ACC112 (cell line): ENCODE measurements around the gene KCNIP4.
A peak's percentile ranks its signal among the peaks of the same experiment; 100 is the strongest.

Experiments
- H2AFZ ChIP-seq: fragments of 200-600 bp; sonication (generic); one replicate; pipeline ENCODE4 v1.6.0; 2017; ENCODE audit warnings: antibody characterized with exemption, low read length; ENCODE audit not compliant: unreplicated experiment
- H3K27ac ChIP-seq: fragments of 200-600 bp; sonication (generic); 2 replicates; pipeline ENCODE4 v1.5.1; 2014; ENCODE audit warnings: low read depth, mild to moderate bottlenecking, antibody characterized with exemption, low read length, moderate library complexity
- H3K27me3 ChIP-seq: fragments of 200-600 bp; sonication (generic); 2 replicates; pipeline ENCODE4 v1.6.1; 2014; ENCODE audit warnings: mild to moderate bottlenecking, antibody characterized with exemption, low read length, moderate library complexity, mixed read lengths; ENCODE audit not compliant: insufficient read depth
- H3K36me3 ChIP-seq: fragments of 200-600 bp; sonication (generic); 2 replicates; pipeline ENCODE4 v1.6.1; 2016; ENCODE audit warnings: mild to moderate bottlenecking, antibody characterized with exemption, low read length, moderate library complexity, mixed read lengths; ENCODE audit not compliant: insufficient read depth
- H3K4me1 ChIP-seq: fragments of 200-600 bp; sonication (generic); one replicate; pipeline ENCODE4 v1.6.1; 2016; ENCODE audit warnings: low read length, mixed read lengths; ENCODE audit not compliant: insufficient read depth, unreplicated experiment, control insufficient read depth
- H3K4me3 ChIP-seq: fragments of 200-600 bp; sonication (generic); 2 replicates; pipeline ENCODE4 v1.5.1; 2014; ENCODE audit warnings: mild to moderate bottlenecking, low read depth, low read length
- H3K79me2 ChIP-seq: fragments of 200-600 bp; sonication (generic); one replicate; pipeline ENCODE4 v1.6.0; 2016; ENCODE audit warnings: low read length; ENCODE audit not compliant: control insufficient read depth, unreplicated experiment, insufficient read depth

Gene KCNIP4

GRCh38 chr4:21856301-21856700, 92.3 kb downstream of the KCNIP4 start:
- Histone ChIP-seq H3K36me3 (no peaks in the 10 kb centered on the region), H3K4me3 (no peak overlapping the region), H2AFZ (no peak overlapping the region), H3K27me3 (no peaks in the 10 kb centered on the region), H3K79me2 (no peaks in the 10 kb centered on the region), H3K4me1 (no peaks in the 10 kb centered on the region), H3K27ac (no peak overlapping the region)

DNA sequence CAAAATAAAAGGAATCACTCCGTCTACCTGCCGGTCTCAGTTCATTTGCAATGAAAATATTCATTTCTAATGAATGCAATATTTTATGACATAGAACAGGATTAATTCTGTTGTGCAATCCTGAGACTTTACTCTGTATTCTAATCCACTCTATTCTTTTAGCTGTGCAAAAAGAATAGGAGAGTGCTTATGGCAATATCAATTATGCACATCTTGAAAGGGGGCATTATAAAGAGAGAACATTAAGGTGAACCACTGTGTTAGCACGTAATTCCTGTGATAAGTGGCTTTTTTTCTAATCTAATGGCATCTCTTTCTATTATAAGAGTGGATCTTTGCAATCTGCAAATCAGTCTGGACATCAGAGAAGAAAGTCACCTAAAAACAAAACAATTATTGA, 99.5 kb downstream of the KCNIP4 start:
- no peaks in the 10 kb centered on the region for H3K79me2 ChIP-seq
- no peak overlapping the region for H3K27ac ChIP-seq

GRCh38 chr4:21848021-21848420, 100.6 kb downstream of the KCNIP4 start:
- H3K36me3 ChIP-seq: no peaks in the 10 kb centered on the region
- H3K4me1 ChIP-seq: peaks cover 18% of the 10 kb centered on the region
- H2AFZ ChIP-seq: no peak overlapping the region
- H3K4me3 ChIP-seq: no peak overlapping the region
- no peaks in the 10 kb centered on the region for H3K79me2 ChIP-seq
- H3K27ac ChIP-seq: no peak overlapping the region
- no peaks in the 10 kb centered on the region for H3K27me3 ChIP-seq

More for the DNA sequence above, 99.5 kb downstream of the KCNIP4 start:
- no peaks in the 10 kb centered on the region for H3K36me3 ChIP-seq
- H3K4me1 ChIP-seq: peaks cover 18% of the 10 kb centered on the region
- no peak overlapping the region for H3K4me3 ChIP-seq
- no peak overlapping the region for H2AFZ ChIP-seq
- no peaks in the 10 kb centered on the region for H3K27me3 ChIP-seq

GRCh38 chr4:21845663-21846062, 102.9 kb downstream of the KCNIP4 start:
- Histone ChIP-seq H3K4me3 (no peak overlapping the region), H2AFZ (peak overlapping the region; percentile 47), H3K4me1 (peaks cover 18% of the 10 kb centered on the region)

GRCh38 chr4:21835712-21836111, 112.9 kb downstream of the KCNIP4 start:
- 0 out of 2 replicates have a peak, but pooled peaks cover 6% of the 10 kb centered on the region for H3K36me3 ChIP-seq
- no peak overlapping the region for H3K27ac ChIP-seq
- H3K4me1 ChIP-seq: peaks cover 9% of the 10 kb centered on the region
- H3K4me3 ChIP-seq: no peak overlapping the region
- no peak overlapping the region for H2AFZ ChIP-seq
- no peaks in the 10 kb centered on the region for H3K27me3 ChIP-seq
- H3K79me2 ChIP-seq: no peaks in the 10 kb centered on the region

More at GRCh38 chr4:21845663-21846062, 102.9 kb downstream of the KCNIP4 start:
- Histone ChIP-seq H3K79me2 (no peaks in the 10 kb centered on the region), H3K36me3 (no peaks in the 10 kb centered on the region), H3K27me3 (no peaks in the 10 kb centered on the region), H3K27ac (no peak overlapping the region; the same call in 1 of the 2 replicates)

- Histone ChIP-seq H3K27ac (no peak overlapping the region), H3K27me3 (no peaks in the 10 kb centered on the region), H3K79me2 (no peaks in the 10 kb centered on the region), H3K4me1 (peaks cover 7% of the 10 kb centered on the region), H3K36me3 (0 out of 2 replicates have a peak, but pooled peaks cover 6% of the 10 kb centered on the region), H3K4me3 (no peak overlapping the region), H2AFZ (no peak overlapping the region)
Measured at GRCh38 chr4:21830272-21830671, 118.3 kb downstream of the KCNIP4 start.

DNA sequence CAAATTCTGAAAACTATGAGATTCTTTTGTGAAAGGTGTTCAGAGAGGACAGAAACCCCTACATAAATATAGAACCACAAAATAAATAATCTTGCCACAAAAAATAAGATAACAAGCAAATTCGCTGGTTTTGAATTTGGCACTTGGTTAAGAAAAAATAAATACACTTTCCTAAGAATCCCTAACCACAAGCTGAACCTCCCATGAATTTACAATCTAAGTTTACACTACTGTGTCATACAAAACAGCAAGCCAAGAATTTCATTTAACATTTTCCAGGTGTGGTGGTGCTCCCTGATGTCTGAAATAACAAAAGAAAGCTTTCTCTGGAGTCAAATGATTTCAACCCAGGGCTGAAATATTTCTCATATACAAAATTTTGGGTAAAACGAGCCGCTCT, 121.0 kb downstream of the KCNIP4 start:
- H3K27ac ChIP-seq: no peak overlapping the region
- H3K79me2 ChIP-seq: no peaks in the 10 kb centered on the region
- H3K27me3 ChIP-seq: no peaks in the 10 kb centered on the region
- H2AFZ ChIP-seq: peak overlapping the region; percentile 97
- peaks cover 7% of the 10 kb centered on the region for H3K4me1 ChIP-seq
- H3K4me3 ChIP-seq: peak overlapping the region; percentile 66
- 0 out of 2 replicates have a peak, but pooled peaks cover 6% of the 10 kb centered on the region for H3K36me3 ChIP-seq

- H3K27ac ChIP-seq: no peak overlapping the region
- no peak overlapping the region for H3K4me3 ChIP-seq
- H3K4me1 ChIP-seq: peaks cover 7% of the 10 kb centered on the region
- no peaks in the 10 kb centered on the region for H3K79me2 ChIP-seq
- H3K27me3 ChIP-seq: no peaks in the 10 kb centered on the region
- H3K36me3 ChIP-seq: no peaks in the 10 kb centered on the region
- no peak overlapping the region for H2AFZ ChIP-seq
Measured at GRCh38 chr4:21826071-21826470, 122.5 kb downstream of the KCNIP4 start.

DNA sequence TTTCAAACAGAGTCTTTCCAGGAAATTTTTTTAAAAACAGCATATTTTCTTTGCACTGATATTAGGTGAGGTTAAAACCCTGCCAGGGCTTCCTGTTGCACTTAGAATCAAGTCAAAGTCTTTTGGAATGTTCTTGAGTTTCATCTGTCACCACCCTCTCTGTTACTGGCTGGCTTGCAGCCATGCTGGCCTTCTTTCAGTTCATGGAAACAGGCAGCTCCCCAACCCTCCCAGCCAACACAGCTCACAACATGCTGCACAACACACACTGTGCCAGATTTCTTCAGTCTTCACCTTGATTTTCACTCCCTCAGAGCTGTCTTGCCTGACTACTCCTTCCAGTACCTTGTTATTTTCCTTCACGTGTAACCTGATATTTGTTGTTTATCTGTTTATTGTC, 129.5 kb downstream of the KCNIP4 start:
- Histone ChIP-seq H2AFZ (no peak overlapping the region), H3K27me3 (no peaks in the 10 kb centered on the region)

DNA sequence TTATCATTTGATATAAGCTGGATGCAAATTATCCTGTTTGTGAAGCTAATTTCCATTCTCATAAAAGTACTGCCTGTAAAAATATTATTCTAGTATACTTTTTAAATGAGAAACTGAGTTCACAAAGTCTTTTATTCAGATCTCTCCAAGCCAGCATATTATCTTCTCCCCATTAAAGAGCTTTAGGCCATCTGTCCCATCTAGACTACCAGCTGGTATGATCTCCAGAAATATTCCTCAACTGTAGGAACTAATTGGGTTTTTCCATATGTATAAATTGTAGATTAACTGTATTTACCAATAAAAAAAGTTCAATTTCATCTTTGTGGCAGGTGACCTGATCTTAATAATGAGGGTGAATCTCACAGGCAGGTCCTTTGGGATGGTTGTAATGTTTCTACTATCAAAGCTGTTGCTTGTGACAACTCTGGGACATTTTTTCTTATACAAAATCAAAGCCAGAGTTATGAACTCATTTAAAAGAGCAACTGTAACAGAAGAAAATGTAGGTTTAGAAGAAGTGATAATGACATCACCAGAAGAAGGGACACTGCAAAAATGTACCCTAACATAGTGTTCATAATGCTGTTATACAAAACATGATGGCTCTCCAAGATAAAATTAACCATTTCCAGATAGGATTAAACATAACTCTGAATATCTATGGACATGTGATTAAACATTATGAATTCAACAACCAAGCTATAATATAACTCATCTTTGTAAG, 132.8 kb downstream of the KCNIP4 start:
- Histone ChIP-seq H3K36me3 (no peaks in the 10 kb centered on the region), H3K4me3 (no peak overlapping the region)

More for the DNA sequence above, 129.5 kb downstream of the KCNIP4 start:
- no peak overlapping the region for H3K27ac ChIP-seq
- H3K4me1 ChIP-seq: no peaks in the 10 kb centered on the region
- no peak overlapping the region for H3K4me3 ChIP-seq
- no peaks in the 10 kb centered on the region for H3K79me2 ChIP-seq
- no peaks in the 10 kb centered on the region for H3K36me3 ChIP-seq

GRCh38 chr4:21811565-21811964, 137.0 kb downstream of the KCNIP4 start:
- no peaks in the 10 kb centered on the region for H3K27me3 ChIP-seq
- peak overlapping the region; percentile 62 for H2AFZ ChIP-seq
- H3K27ac ChIP-seq: peak overlapping the region; percentile 34
- peaks cover 15% of the 10 kb centered on the region for H3K4me1 ChIP-seq
- H3K36me3 ChIP-seq: no peaks in the 10 kb centered on the region
- no peaks in the 10 kb centered on the region for H3K79me2 ChIP-seq
- H3K4me3 ChIP-seq: peak overlapping the region; percentile 30; the same call in 1 of the 2 replicates

More for the DNA sequence above, 132.8 kb downstream of the KCNIP4 start:
- Histone ChIP-seq H3K4me1 (peaks cover 13% of the 10 kb centered on the region), H3K79me2 (no peaks in the 10 kb centered on the region), H2AFZ (no peak overlapping the region), H3K27me3 (no peaks in the 10 kb centered on the region), H3K27ac (no peak overlapping the region)
